ENCODE measurements around the gene C16orf92. TPM values are rescaled to one million over a fixed set of nuclear protein-coding genes. Genes with fewer than 3 reads are reported as not detected.

The C16orf92 gene
- total and polyA plus RNA-seq, 2 of the 13 experiments (the other 11 are each of a cell fraction or from before 2014, with no cell fraction given) = not detected

GRCh38 chr16:29973384-29974246, 49.4 kb upstream of the C16orf92 start, which contains the start of gene TAOK2 (continued):
- TF ChIP-seq TFE3 (CRISPR knock-in tag; IDR thresholded peaks at IDR 0.05) (peak; percentile 76), ZNF747 (CRISPR knock-in tag; IDR thresholded peaks at IDR 0.05; ENCODE audit: borderline replicate concordance) (peak; percentile 84), CHD2 (IDR thresholded peaks at IDR 0.05; ENCODE audit: low read depth, low read length) (0 out of 2 replicates have a peak, but pooled peaks have one; percentile 6), DDIT3 (CRISPR knock-in tag; IDR thresholded peaks at IDR 0.05) (no peak), HOXA3 (CRISPR knock-in tag; IDR thresholded peaks at IDR 0.05) (peak; percentile 87), SOX13 (IDR thresholded peaks at IDR 0.05) (no peak), SOX13 (CRISPR knock-in tag; conservative IDR thresholded peaks at IDR 0.05 in 1 of 2, IDR thresholded peaks at IDR 0.05 in 1 of 2) (peak in 1 of 2 experiments; percentile 41; a peak in 1 of 4 replicates), ZSCAN12 (CRISPR knock-in tag; IDR thresholded peaks at IDR 0.05) (peak; percentile 85; the same call in 1 of the 2 replicates), ZNF343 (CRISPR knock-in tag; IDR thresholded peaks at IDR 0.05) (peak; percentile 93), KDM1A (CRISPR knock-in tag; IDR thresholded peaks at IDR 0.05) (no peak), U2AF2 (IDR thresholded peaks at IDR 0.05; ENCODE audit: low read depth, low read length) (no peak), PITX1 (CRISPR knock-in tag; IDR thresholded peaks at IDR 0.05) (peak; percentile 53; the same call in 1 of the 2 replicates), SETDB1 (CRISPR knock-in tag; IDR thresholded peaks at IDR 0.05; ENCODE audit: borderline replicate concordance) (no peak), ZMYM2 (CRISPR knock-in tag; IDR thresholded peaks at IDR 0.05) (peak; percentile 51; the same call in 1 of the 2 replicates), MATR3 (CRISPR knock-in tag; IDR thresholded peaks at IDR 0.05) (no peak), ZBTB40 (IDR thresholded peaks at IDR 0.05) (no peak), ZBTB40 (CRISPR knock-in tag; IDR thresholded peaks at IDR 0.05) (peak; percentile 19; the same call in 1 of the 2 replicates), BATF2 (CRISPR knock-in tag; IDR thresholded peaks at IDR 0.05) (peak; percentile 86)
